HG03095 (cell line): ENCODE data around the gene UBAP2.

Experiments
- ATAC-seq: cut with Tn5 transposase; IDR thresholded peaks from one replicate; pipeline ENCODE4 v1.9.1; 2021; ENCODE audit warnings: moderate library complexity; ENCODE audit not compliant: unreplicated experiment

UBAP2 gene

GRCh38 chr9:34048727-34049629 is at the start of gene UBAP2:
TSS of gene UBAP2 (minus strand) at chr9:34048887. CDS start at chr9:34017148, 31,739 bp downstream.
- ATAC-seq, result peak; percentile 69

- no peak for ATAC-seq
These were observed 49.6 kb upstream of the UBAP2 start for GRCh38 chr9:34098307-34098706.

GRCh38 chr9:34097865-34098264 is 49.2 kb upstream of the UBAP2 start:
- ATAC-seq, result no peak

- ATAC-seq, result no peak
These were observed 48.1 kb upstream of the UBAP2 start for GRCh38 chr9:34096751-34097150.

GRCh38 chr9:34093578-34093977 is 44.9 kb upstream of the UBAP2 start:
- no peak for ATAC-seq

- no peak for ATAC-seq
These were observed 40.6 kb upstream of the UBAP2 start for GRCh38 chr9:34089311-34089710.

- ATAC-seq, result no peak
These were observed 38.7 kb upstream of the UBAP2 start for GRCh38 chr9:34087370-34087769.

- ATAC-seq, result no peak
These were observed 38.2 kb upstream of the UBAP2 start for GRCh38 chr9:34086864-34087263.

- ATAC-seq, result no peak
These were observed 37.2 kb upstream of the UBAP2 start for GRCh38 chr9:34085581-34086500.

- ATAC-seq, result no peak
These were observed 35.9 kb upstream of the UBAP2 start for GRCh38 chr9:34084562-34084961.

- no peak for ATAC-seq
These were observed 30.5 kb upstream of the UBAP2 start for GRCh38 chr9:34079181-34079580.

GRCh38 chr9:34072868-34073590 is 24.3 kb upstream of the UBAP2 start:
- no peak for ATAC-seq

- no peak for ATAC-seq
These were observed 23.7 kb upstream of the UBAP2 start for GRCh38 chr9:34072410-34072809.

- ATAC-seq, result no peak
These were observed 22.1 kb upstream of the UBAP2 start for GRCh38 chr9:34070606-34071324.

- no peak for ATAC-seq
These were observed 21.1 kb upstream of the UBAP2 start for GRCh38 chr9:34069831-34070230.

- ATAC-seq, result no peak
These were observed 16.9 kb upstream of the UBAP2 start for GRCh38 chr9:34065541-34065940.

- no peak for ATAC-seq
These were observed 11.3 kb upstream of the UBAP2 start for GRCh38 chr9:34059954-34060353.

GRCh38 chr9:34059281-34059680 is 10.6 kb upstream of the UBAP2 start:
- no peak for ATAC-seq

GRCh38 chr9:34049630-34050384 is 1.1 kb upstream of the UBAP2 start:
- ATAC-seq, result no peak
